Neuron (in vitro differentiated cells): Measurements from ENCODE around the gene CCM2.

Experiments
- H2AFZ ChIP-seq: one replicate; pipeline ENCODE4 v1.6.1; 2013; ENCODE audit warnings: low read depth, mild to moderate bottlenecking, inconsistent platforms, low read length, moderate library complexity
- H3K27me3 ChIP-seq: one replicate; pipeline ENCODE4 v1.6.1; 2013; ENCODE audit warnings: low read length; ENCODE audit not compliant: insufficient read depth
- H3K36me3 ChIP-seq: one replicate; pipeline ENCODE4 v1.6.1; 2013; ENCODE audit warnings: low read length; ENCODE audit not compliant: insufficient read depth
- H3K4me1 ChIP-seq: one replicate; pipeline ENCODE4 v1.6.1; 2013; ENCODE audit warnings: low read length; ENCODE audit not compliant: insufficient read depth
- H3K4me3 ChIP-seq: 2 replicates; pipeline ENCODE4 v1.5.1; 2013; ENCODE audit warnings: mild to moderate bottlenecking, low read length, moderate library complexity
- H3K9me3 ChIP-seq: one replicate; pipeline ENCODE4 v1.6.1; 2013; ENCODE audit warnings: low read length

CCM2 gene

DNA sequence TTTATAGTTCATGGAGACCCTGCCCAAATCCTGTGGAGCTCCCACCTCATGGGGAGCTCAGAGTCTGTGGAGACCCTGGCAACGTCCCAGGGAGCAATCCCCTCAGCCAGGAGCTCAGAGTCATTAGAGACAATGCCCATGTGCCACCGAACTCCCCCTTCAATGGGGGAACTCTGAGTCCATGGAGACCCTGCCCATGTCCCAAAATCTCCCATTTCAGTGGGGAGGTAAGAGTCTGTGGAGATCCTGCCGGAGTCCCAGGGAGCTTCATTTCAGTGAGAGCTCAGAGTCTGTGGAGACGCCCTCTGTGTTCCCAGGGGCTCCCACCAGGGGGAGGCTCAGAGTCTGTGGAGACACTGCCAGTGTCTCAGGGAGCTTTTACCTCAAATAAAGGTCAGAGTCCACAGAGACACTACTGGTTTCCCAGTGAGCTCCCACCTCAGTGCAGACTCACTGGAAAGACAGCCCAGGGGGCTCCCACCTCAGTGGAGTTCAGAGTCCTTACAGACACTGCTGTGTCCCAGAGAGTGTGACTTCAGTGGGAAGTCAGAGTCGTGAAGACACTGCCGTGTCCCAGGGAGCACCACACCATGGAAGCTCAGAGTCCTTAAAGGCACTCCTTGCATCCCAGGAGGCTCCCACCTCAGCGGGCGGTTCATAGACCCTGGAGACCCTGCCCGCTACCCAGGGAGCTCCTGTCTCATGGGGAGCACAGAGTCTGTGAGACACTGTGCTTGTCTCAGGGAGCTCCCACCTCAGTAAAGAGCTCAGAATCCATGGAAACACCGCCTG is 26.2 kb upstream of the CCM2 start:
- Histone ChIP-seq H3K36me3 (no peaks in the 10 kb centered on the region), H3K4me3 (no peak overlapping the region), H3K4me1 (no peaks in the 10 kb centered on the region), H3K27me3 (no peaks in the 10 kb centered on the region), H3K9me3 (no peaks in the 10 kb centered on the region), H2AFZ (no peak overlapping the region)

DNA sequence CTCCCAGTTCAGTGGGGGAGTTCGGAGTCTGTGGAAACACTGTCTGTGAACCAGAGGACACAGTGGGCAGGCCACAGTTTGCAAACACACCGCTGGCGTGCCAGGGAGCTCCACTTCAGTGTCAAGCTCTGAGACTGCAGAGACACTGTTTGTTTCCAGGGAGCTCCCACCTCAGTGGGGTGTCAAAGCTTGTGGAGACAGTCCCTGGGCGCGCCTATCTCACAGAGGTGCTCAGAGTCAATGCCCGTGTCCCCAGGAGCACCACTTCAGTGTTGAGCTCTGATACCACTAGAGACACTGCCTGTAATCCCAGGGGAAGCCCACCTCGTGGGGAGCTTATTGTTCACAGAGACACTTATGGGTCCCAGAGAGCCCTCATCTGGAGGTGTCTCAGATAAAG is 25.5 kb upstream of the CCM2 start:
- no peaks in the 10 kb centered on the region for H3K27me3 ChIP-seq
- H3K9me3 ChIP-seq, result no peaks in the 10 kb centered on the region
- no peaks in the 10 kb centered on the region for H3K36me3 ChIP-seq
- H2AFZ ChIP-seq, result no peak overlapping the region
- no peaks in the 10 kb centered on the region for H3K4me1 ChIP-seq
- H3K4me3 ChIP-seq, result no peak overlapping the region

DNA sequence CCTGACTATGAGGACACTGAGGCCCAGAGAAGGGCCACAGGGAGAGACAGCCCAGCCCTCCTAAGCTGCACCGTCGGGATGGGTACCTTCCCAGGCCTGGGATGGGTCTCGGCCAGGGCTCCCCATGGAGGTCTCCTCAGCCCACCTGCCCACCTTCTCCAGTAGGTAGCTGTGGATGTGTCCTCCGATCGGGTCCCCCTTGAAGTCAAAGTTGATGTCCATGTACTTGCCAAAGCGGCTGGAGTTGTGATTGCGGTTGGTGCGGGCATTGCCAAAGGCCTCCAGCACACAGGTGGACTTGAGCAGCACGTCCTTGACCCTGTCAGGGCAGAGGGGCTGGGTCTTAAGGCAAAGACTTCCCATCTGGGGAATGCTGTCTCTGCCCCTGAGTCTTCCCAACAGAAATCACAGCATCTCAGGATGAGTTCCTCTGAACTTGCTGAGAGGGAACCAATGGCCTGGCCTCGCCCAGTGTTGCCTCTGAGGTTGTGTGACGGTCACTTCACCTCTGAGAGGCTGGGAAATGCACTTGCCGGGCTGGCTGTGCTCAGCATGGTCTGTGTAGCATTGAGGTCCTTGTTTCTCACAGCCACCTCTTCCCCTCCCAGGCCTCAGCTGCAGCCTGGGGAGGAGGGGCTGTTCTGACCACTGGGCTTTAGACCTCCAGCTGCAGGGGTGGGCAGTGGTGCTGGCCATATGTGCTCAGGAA is 24.5 kb upstream of the CCM2 start:
- H3K36me3 ChIP-seq, result no peaks in the 10 kb centered on the region

DNA sequence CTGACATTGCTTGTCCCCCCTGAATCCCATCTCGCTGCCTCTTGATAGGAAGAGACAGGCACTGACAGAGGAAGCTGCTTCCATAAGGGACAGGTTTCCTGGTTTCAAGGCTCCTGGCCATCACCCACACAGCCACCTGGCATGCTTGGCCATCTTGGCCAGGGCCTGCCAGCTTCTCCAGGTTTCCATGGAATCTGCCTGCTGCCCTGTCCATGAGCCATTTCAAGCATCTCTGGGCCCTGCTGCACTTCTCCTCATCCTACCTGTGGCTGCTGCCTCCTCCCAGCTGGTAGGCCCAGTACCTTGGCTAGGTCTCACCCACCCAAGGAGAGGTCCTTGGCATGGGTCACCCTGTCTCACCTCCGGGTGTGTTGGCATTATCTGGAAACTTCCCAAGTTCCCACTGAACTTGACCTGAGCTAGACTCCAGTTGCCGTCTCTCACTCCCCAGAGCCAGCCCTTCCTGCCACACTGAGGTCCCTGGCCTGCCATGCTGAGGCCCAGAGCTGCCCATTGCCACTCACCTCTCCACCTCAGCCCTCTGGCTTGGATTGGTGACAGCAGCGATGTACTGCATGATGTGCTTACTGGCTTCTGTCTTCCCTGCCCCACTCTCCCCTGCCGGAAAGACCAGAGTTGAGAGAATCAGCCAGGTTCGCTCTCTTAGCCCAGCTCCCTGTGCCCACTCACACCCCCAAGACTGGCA is 23.8 kb upstream of the CCM2 start:
- Histone ChIP-seq H3K4me3 (no peak overlapping the region), H2AFZ (no peak overlapping the region), H3K27me3 (no peaks in the 10 kb centered on the region), H3K9me3 (no peaks in the 10 kb centered on the region), H3K36me3 (no peaks in the 10 kb centered on the region), H3K4me1 (no peaks in the 10 kb centered on the region)

More for the DNA sequence above, 24.5 kb upstream of the CCM2 start:
- H2AFZ ChIP-seq, result no peak overlapping the region
- H3K27me3 ChIP-seq, result no peaks in the 10 kb centered on the region
- H3K4me3 ChIP-seq, result no peak overlapping the region
- no peaks in the 10 kb centered on the region for H3K4me1 ChIP-seq
- no peaks in the 10 kb centered on the region for H3K9me3 ChIP-seq

DNA sequence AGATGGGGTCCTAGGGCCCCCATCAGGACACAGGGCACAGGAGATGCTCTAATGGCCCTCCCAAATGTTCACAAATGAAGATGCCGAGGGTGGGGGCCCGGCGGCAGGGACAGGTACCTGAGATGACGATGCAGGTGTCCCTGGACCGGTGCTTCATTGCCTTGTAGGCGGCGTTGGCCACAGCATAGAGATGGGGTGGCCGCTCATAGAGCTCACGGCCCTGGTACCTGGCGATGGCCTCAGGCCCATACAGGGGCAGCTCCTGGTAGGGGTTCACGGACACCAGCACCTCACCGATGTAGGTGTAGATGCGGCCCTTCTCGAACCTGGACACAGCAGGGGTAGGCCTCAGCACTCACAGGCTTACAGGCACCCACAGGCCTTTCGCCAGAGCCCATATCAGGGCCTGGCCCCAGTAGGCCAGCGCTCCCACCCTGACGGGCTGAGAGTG is 23.2 kb upstream of the CCM2 start:
- Histone ChIP-seq H3K27me3 (no peaks in the 10 kb centered on the region), H3K4me1 (no peaks in the 10 kb centered on the region), H3K36me3 (no peaks in the 10 kb centered on the region), H3K4me3 (no peak overlapping the region), H3K9me3 (no peaks in the 10 kb centered on the region), H2AFZ (no peak overlapping the region)

DNA sequence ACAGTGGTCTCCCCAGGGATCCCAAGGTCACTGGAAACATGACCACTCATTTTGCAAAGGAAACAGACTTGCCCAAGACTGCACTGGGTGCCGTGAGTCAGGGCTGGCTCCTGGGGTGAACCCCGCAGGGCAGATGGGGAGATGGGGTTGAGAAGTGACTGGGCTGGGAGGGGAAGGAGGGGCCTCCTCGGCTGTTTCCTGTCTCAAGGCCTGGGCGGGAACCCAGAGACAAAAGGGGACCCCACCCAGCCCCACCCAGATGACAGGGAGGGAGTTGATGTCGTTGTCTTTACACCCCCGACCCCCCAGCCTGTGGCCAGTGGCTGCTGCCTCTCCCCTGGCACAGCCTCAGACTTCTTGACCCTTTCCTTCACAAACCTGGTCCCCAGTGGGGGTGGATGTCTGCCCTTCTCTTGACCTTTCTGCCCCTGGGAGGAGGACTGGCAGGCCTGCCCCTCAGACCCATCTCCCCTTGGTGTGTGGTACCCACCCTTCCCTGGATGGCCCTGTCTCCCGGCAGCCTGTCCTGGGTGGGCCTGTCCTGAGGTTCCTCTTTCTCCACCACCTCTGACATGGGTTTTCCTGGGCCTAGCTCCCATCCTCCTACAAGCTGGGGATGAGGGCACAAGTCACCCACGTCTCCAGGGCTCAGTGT is 22.6 kb upstream of the CCM2 start:
- no peaks in the 10 kb centered on the region for H3K4me1 ChIP-seq
- H3K9me3 ChIP-seq, result no peaks in the 10 kb centered on the region

DNA sequence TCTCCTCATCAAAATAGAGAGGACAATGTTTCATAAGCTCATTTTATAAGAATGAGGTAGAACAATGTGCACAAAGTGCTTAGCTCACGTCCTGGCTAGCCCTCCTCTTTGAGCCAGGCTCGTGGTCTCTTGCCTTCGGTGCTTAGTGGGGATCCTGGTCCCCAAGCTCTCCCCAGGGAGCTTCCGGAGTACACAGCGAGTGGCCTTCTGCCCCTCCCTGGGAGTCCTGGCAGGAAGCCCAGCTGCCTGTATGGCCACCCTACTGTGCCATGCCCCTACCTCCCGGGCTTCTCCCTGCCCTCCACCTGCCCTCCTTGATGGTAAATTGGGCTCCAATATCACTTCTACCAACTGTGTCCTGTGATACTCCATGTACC is 22.1 kb upstream of the CCM2 start:
- Histone ChIP-seq H3K27me3 (no peaks in the 10 kb centered on the region), H2AFZ (no peak overlapping the region), H3K9me3 (no peaks in the 10 kb centered on the region), H3K4me1 (no peaks in the 10 kb centered on the region), H3K36me3 (peaks cover 3% of the 10 kb centered on the region), H3K4me3 (no peak overlapping the region)

More for the DNA sequence above, 22.6 kb upstream of the CCM2 start:
- Histone ChIP-seq H3K36me3 (peaks cover under 1% of the 10 kb centered on the region), H3K27me3 (no peaks in the 10 kb centered on the region), H3K4me3 (no peak overlapping the region), H2AFZ (no peak overlapping the region)

DNA sequence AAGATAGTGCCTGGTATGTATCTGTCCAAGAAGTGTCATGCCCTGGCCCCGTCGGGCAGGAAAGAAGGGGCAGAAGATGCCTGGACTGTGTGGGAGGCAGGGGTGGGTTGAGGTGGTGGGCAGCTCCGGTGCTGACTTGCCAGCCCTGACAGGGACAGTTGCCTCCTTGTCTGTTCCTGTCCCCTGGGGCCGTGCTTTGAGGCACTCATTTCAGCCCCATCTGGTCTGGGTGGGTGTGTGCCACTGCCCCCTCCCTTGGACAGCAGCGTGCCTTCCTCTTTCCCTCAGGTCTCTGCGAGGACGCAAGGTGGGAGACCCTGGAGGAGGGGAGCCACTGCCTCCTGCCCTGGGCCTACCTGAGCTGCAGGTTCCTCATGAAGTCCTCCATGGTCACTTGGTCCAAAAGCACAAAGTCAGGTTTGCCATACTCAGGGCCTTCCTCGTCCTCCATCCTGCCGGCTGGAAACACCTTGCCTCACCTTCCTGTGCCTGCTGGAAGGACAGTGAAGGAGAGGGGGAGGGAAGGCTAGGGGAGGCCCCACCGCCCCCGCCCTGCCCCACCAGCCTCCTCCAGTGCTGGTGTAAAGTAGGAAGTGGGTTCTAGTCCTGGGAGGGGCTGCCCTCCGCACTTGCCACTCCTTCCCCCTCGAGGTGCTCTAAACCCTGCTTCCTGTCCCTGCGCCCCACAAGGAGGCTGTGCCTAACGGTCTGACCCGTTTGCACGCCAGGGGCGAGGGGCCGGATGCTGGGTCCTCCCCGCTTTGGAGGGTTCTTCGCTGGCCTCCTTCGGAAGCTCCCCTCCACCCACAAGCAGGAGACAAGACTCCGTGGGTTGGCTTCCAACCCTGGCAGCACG is 21.3 kb upstream of the CCM2 start, which contains the start of gene MYO1G:
TSS of gene MYO1G (minus strand) at position 505 of the 856 bp plus-strand sequence. CDS start at position 451, 54 bp downstream.
- Histone ChIP-seq H3K4me1 (no peaks in the 10 kb centered on the region), H3K36me3 (peaks cover 9% of the 10 kb centered on the region), H3K27me3 (no peaks in the 10 kb centered on the region), H3K4me3 (no peak within 1 kb of the TSS), H3K9me3 (no peaks in the 10 kb centered on the region), H2AFZ (no peak within 1 kb of the TSS)

DNA sequence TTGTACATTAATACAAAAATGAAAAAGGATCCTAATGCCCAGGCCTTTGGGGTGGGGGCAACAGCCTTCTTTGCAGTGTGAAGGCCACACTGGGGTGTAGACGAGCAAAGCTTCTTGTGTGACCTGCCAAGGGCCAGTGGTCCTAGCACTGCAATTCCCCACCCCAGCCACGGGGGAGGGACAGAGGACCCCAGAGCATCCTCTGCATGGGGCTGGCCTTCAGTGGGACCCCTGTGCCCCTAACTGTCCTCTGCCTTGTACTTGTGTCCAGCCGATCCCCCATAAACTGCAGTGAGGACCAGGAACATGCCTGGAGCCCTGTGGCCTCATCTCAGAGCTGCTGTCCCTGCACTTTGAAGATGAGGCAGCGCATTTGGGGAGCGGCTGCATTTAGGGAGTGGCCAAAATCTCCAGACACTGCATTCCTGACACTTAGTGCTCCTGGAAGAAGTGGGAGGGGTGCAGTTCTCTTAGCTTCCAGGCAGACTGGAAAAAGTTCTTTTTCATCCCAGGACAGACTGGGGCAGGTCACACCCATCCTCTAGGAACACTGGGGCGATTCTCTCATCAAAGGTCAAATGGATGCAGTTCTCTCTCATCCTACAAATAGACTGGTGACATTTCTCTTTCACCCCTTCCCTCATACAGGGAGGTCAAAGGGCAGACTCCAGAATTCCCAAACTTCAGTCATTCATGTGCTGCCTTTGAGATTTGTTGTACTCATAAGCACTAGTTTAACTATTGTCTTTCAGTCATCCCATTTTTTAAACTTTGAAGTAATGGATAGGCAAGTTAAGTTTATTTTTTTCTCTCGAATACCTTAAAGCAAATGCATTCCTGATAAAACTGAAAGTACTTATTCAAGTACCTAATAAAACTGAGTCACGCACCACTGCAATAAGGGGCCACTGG is 20.3 kb upstream of the CCM2 start:
- Histone ChIP-seq H3K27me3 (no peaks in the 10 kb centered on the region), H3K36me3 (peaks cover 12% of the 10 kb centered on the region), H3K9me3 (no peaks in the 10 kb centered on the region), H3K4me3 (no peak overlapping the region), H2AFZ (no peak overlapping the region), H3K4me1 (no peaks in the 10 kb centered on the region)

DNA sequence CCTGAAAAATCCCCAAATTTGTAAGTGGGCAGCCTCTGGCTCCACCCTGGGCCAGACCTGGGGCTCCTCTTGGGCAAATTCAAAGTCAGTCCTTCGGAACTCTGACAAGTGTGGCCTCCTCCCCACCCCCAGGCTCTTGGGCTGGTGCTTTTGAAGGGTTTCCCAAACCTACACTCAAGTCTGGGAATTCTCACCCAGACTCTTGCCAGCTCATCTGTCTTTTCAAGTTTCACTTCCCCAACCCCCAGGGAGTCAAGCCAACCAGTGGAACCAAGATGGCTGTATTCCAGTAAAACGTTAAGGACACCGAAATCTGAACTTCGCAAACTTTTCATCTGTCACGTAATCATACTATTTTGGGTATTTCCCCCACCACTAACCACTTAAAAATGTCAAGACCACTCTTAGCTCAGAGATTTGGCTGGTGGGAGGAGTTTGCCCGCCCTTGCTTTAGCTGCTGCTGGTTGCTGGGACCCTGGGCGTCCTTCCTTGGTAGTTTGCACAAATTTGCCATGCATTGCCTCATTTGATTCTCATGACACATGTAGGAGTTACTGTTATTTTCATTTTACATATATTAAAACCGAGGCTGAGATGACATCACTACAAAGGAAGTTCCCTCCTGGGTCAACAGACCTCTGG is 19.5 kb upstream of the CCM2 start:
- H3K27me3 ChIP-seq, result no peaks in the 10 kb centered on the region
- H2AFZ ChIP-seq, result no peak overlapping the region
- no peak overlapping the region for H3K4me3 ChIP-seq
- H3K36me3 ChIP-seq, result peaks cover 12% of the 10 kb centered on the region
- no peaks in the 10 kb centered on the region for H3K9me3 ChIP-seq
- H3K4me1 ChIP-seq, result no peaks in the 10 kb centered on the region

DNA sequence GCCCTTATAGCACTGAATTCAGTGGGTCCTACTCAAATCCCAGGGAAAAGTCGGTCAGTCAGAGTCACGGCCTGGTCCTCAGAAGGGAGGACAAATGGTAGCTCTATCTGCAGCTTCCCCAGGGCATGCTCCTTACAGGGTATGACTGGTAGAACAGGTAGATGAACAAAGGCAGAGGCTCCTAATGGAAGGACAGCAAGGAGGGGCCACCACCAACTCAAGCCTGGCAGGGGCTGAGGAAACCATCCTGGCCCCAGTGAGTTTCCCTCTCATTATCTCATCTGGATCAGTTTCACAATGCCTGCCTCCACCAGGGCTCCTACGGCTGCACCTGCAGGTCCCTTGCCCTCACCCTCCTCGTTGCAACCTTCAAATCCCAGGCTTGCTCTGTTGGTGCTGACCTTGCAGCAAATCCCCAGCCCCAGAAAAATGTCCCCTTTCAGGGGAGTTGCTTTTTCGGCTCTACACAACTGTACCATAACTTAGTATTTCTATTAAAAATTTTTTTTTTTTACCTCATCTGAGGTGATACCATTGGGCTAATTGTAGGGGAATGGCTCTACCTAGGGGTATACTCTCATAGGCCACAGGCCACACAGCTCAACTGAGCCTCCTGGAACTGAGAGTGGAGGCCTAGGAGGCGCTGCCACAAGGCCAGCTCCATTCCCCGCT is 18.8 kb upstream of the CCM2 start:
- Histone ChIP-seq H3K4me1 (no peaks in the 10 kb centered on the region), H3K27me3 (no peaks in the 10 kb centered on the region), H3K9me3 (peaks cover 3% of the 10 kb centered on the region), H3K36me3 (peaks cover 12% of the 10 kb centered on the region), H3K4me3 (no peak overlapping the region), H2AFZ (no peak overlapping the region)
